ENCODE results near the gene TDRD12.
"Not testable (repeated sequence)": the region's sequence is repeated elsewhere in the genome, so short reads cannot be mapped to it uniquely, and the experiment has no call there.

TDRD12 gene

GRCh38 chr19:32688311-32688710 lies 31.3 kb upstream of the TDRD12 start:
- H3K4me3 Mint-ChIP-seq: no peak overlapping the region

DNA sequence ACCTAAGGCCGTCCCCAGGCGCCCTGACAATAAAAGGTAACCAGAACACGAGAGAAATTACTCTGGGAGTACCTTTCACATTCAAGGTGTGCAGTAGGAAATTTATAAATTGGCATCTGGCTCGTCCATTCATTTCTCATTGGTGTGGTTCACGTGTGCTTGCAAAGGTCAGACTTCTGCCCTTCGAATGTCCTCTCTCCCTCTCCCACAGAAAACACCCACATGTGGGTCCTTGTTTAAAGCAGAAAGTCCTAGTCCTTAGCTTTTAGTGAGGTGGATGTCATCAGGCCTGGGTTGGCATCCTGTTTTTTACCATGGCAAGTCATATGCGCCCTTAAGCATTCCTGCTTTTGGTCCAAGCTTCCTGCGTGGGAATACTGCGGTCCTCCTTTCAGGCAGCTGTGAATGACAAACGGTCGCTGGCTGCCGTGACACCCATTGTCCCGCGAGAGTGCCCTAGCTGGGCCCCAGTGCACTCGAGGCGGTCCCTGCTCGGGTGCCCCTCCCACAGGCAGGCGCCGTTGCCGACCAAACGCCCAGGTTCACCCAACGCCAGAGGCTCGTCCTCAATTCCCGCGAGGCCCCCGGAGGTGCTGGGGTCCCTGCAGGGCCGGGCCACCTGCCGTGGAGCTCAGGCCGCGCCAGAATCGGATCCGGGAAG lies 28.1 kb upstream of the TDRD12 start, which contains the start of gene NUDT19:
TSS of gene NUDT19 (plus strand) at position 531 of the 661 bp plus-strand sequence. CDS start 140 bp downstream, outside the sequence.
- H3K9me3 Mint-ChIP-seq: no peaks in the 10 kb centered on the region
- peaks cover 56% of the 10 kb centered on the region for H3K4me1 Mint-ChIP-seq
- peak within 1 kb of the TSS; percentile 92 to 97 for H3K4me3 Mint-ChIP-seq
- ATAC-seq (peak; percentile 77), DNase-seq (peak; percentile 79 to 88)
- peak within 1 kb of the TSS; percentile 98 to 99 for H3K27ac Mint-ChIP-seq
- no peaks in the 10 kb centered on the region for H3K27me3 Mint-ChIP-seq

More at GRCh38 chr19:32688311-32688710, 31.3 kb upstream of the TDRD12 start:
- Mint-ChIP-seq H3K27ac (no peak overlapping the region), H3K9me3 (no peaks in the 10 kb centered on the region), H3K27me3 (no peaks in the 10 kb centered on the region), H3K4me1 (peaks cover 24% of the 10 kb centered on the region)
- DNase-seq (no peak), ATAC-seq (no peak)

DNA sequence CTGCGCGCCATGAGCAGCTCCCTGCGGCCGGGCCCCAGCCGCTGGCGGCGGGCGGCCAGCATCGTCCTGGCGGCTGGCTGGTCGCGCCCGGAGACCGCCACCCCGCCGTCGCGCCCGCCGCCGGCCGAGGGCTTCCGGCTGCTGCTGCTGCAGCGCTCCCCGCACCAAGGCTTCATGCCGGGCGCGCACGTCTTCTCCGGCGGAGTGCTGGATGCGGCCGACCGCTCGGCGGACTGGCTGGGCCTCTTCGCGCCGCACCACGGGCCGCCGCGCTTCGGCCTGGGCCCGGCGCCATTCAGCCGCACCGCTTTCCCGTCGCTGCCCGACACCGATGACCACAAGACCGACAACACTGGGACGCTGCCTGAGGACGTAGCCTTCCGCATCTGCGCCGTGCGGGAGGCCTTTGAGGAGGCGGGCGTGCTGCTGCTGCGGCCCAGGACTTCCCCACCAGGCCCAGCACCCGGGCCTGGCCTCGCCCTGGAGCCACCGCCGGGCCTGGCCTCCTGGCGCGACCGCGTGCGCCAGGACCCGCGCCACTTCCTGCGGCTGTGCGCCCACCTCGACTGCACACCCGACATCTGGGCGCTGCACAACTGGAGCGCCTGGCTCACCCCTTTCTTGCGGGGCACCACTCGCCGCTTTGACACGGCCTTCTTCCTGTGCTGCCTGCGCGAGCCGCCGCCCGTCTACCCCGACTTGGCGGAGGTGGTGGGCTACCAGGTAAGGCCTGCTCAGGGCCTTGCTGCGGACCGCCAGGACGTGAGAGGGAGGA lies 27.4 kb upstream of the TDRD12 start:
- H3K4me3 Mint-ChIP-seq: peak overlapping the region; percentile 92 to 97
- peaks cover 63% of the 10 kb centered on the region for H3K4me1 Mint-ChIP-seq
- peak; percentile 72 for ATAC-seq
- DNase-seq: peak; percentile 68 to 80
- no peaks in the 10 kb centered on the region for H3K27me3 Mint-ChIP-seq
- H3K27ac Mint-ChIP-seq: peak overlapping the region; percentile 98 to 99
- H3K9me3 Mint-ChIP-seq: no peaks in the 10 kb centered on the region

GRCh38 chr19:32692727-32693061 lies 26.9 kb upstream of the TDRD12 start:
- Mint-ChIP-seq H3K27me3 (no peaks in the 10 kb centered on the region), H3K4me3 (peak overlapping the region; percentile 88 to 97), H3K9me3 (no peaks in the 10 kb centered on the region), H3K4me1 (peaks cover 68% of the 10 kb centered on the region), H3K27ac (peak overlapping the region; percentile 98 to 99)
- DNase-seq (no peak), ATAC-seq (peak; percentile 22)

- Mint-ChIP-seq H3K4me1 (peaks cover 76% of the 10 kb centered on the region), H3K27ac (peak overlapping the region; percentile 98 to 99)
- DNase-seq: peak; percentile 71 to 83
Observed at GRCh38 chr19:32693151-32694108, 26.1 kb upstream of the TDRD12 start.

GRCh38 chr19:32694316-32694715 lies 25.3 kb upstream of the TDRD12 start:
- ATAC-seq, DNase-seq, H3K27me3 Mint-ChIP-seq, H3K27ac Mint-ChIP-seq, H3K9me3 Mint-ChIP-seq: not testable (repeated sequence)
- Mint-ChIP-seq H3K4me3 (peak overlapping the region in 1 of 2 donors; percentile 88), H3K4me1 (peaks cover 83% of the 10 kb centered on the region)

More at GRCh38 chr19:32693151-32694108, 26.1 kb upstream of the TDRD12 start:
- H3K4me3 Mint-ChIP-seq: peak overlapping the region; percentile 88 to 97
- not testable (repeated sequence) for H3K27me3 Mint-ChIP-seq, H3K9me3 Mint-ChIP-seq
- peak; percentile 37 for ATAC-seq

DNA sequence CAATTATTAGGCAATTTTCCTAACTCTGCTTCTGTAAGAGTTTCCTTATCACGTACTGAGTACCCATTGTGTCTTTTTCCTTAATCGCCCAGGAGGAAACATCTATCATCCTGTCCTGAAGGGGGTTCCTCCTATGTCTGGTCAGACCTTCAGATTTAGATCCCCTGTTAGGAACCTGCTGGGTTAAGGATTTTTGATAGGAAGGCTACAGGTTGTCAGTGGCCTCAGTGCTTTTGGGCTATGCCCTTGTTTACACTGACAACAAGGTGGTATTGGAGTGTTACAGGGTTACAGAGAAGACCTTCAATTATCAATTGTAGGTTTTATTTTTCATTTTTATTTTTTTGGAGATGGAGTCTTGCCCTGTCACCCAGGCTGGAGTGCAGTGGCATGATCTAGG lies 24.7 kb upstream of the TDRD12 start:
- DNase-seq, H3K27ac Mint-ChIP-seq, H3K9me3 Mint-ChIP-seq, ATAC-seq, H3K27me3 Mint-ChIP-seq: not testable (repeated sequence)
- Mint-ChIP-seq H3K4me1 (peaks cover 82% of the 10 kb centered on the region), H3K4me3 (peak overlapping the region in 1 of 2 donors; percentile 88)

- not testable (repeated sequence) for H3K9me3 Mint-ChIP-seq, DNase-seq, H3K27me3 Mint-ChIP-seq, ATAC-seq
- Mint-ChIP-seq H3K4me3 (peak overlapping the region; percentile 48 to 72), H3K4me1 (peaks cover 77% of the 10 kb centered on the region), H3K27ac (peak overlapping the region in 1 of 2 donors; percentile 52)
Observed at GRCh38 chr19:32695506-32695905, 24.1 kb upstream of the TDRD12 start.

DNA sequence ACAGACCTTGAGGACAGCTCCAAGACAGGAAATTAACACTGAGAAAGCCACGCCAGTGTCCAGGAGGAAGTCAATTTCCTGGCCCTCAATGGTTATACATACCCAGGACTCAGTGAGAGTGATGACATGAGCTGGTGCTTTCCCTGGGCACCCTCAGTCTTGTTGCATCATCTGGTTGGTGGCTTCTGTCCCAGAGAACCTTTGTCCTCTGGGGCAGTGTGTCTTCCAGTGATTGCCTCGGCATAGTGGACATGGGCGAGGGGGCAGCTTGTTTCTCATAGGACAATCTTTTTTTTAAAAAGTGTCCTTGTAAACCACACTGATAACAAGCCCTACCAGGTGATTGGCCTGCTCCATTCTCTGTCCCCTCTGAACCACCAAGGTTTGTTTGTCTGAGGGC lies 22.8 kb upstream of the TDRD12 start:
- Mint-ChIP-seq H3K4me3 (peak overlapping the region; percentile 46 to 72), H3K27ac (peak overlapping the region; percentile 86 to 98), H3K4me1 (peaks cover 65% of the 10 kb centered on the region)
- not testable (repeated sequence) for ATAC-seq, H3K27me3 Mint-ChIP-seq, H3K9me3 Mint-ChIP-seq
- DNase-seq: peak in 1 of 2 donors; percentile 51

GRCh38 chr19:32700129-32700528 lies 19.4 kb upstream of the TDRD12 start:
- not testable (repeated sequence) for H3K4me3 Mint-ChIP-seq, ATAC-seq, H3K27me3 Mint-ChIP-seq, H3K27ac Mint-ChIP-seq, H3K9me3 Mint-ChIP-seq, DNase-seq
- peaks cover 40% of the 10 kb centered on the region for H3K4me1 Mint-ChIP-seq

- peaks cover 26% of the 10 kb centered on the region for H3K4me1 Mint-ChIP-seq
- no peaks in the 10 kb centered on the region for H3K27me3 Mint-ChIP-seq
- peaks cover 0 to 7% of the 10 kb centered on the region in 2 donors for H3K9me3 Mint-ChIP-seq
- DNase-seq (no peak), ATAC-seq (no peak)
- H3K27ac Mint-ChIP-seq: no peak overlapping the region
- H3K4me3 Mint-ChIP-seq: no peak overlapping the region
Observed at GRCh38 chr19:32702010-32702409, 17.6 kb upstream of the TDRD12 start.

- ATAC-seq, H3K4me3 Mint-ChIP-seq, H3K9me3 Mint-ChIP-seq, H3K27ac Mint-ChIP-seq, H3K27me3 Mint-ChIP-seq, DNase-seq: not testable (repeated sequence)
- peaks cover 20% of the 10 kb centered on the region for H3K4me1 Mint-ChIP-seq
Observed at GRCh38 chr19:32704006-32704405, 15.6 kb upstream of the TDRD12 start.

- H3K27ac Mint-ChIP-seq: peak overlapping the region in 1 of 2 donors; percentile 65
- DNase-seq: peak in 1 of 2 donors; percentile 44
- no peaks in the 10 kb centered on the region for H3K27me3 Mint-ChIP-seq
- ATAC-seq: peak; percentile 98
- no peaks in the 10 kb centered on the region for H3K9me3 Mint-ChIP-seq
- peaks cover 21% of the 10 kb centered on the region for H3K4me1 Mint-ChIP-seq
- H3K4me3 Mint-ChIP-seq: no peak overlapping the region
Observed at GRCh38 chr19:32708457-32708856, 11.1 kb upstream of the TDRD12 start.

GRCh38 chr19:32709032-32709431 lies 10.5 kb upstream of the TDRD12 start:
- ATAC-seq: peak; percentile 46
- H3K9me3 Mint-ChIP-seq: no peaks in the 10 kb centered on the region
- no peaks in the 10 kb centered on the region for H3K27me3 Mint-ChIP-seq

GRCh38 chr19:32711747-32712146 lies 7.8 kb upstream of the TDRD12 start:
- H3K27ac Mint-ChIP-seq: no peak overlapping the region
- ATAC-seq: no peak

More at GRCh38 chr19:32709032-32709431, 10.5 kb upstream of the TDRD12 start:
- DNase-seq: no peak
- no peak overlapping the region for H3K4me3 Mint-ChIP-seq
- no peak overlapping the region for H3K27ac Mint-ChIP-seq
- peaks cover 21% of the 10 kb centered on the region for H3K4me1 Mint-ChIP-seq

More at GRCh38 chr19:32711747-32712146, 7.8 kb upstream of the TDRD12 start:
- H3K4me1 Mint-ChIP-seq: peaks cover 19% of the 10 kb centered on the region
- no peak overlapping the region for H3K4me3 Mint-ChIP-seq
- H3K9me3 Mint-ChIP-seq: no peaks in the 10 kb centered on the region
- no peak for DNase-seq
- H3K27me3 Mint-ChIP-seq: no peaks in the 10 kb centered on the region
